ENCODE data around the gene DEFB121. TPM values are rescaled to one million over a fixed set of nuclear protein-coding genes. Genes with fewer than 3 reads are reported as not detected.

DEFB121 gene
- total and polyA plus RNA-seq, 2 experiments from 2014 or later = not detected

- Histone ChIP-seq H3K4me3 (no peak overlapping the region), H4K20me1 (replicated peaks; ENCODE audit: insufficient read depth) (no peaks in the 10 kb centered on the region), H3K27me3 (ENCODE audit: insufficient read depth) (no peaks in the 10 kb centered on the region), H3F3A (replicated peaks; ENCODE audit: low read depth) (no peaks in the 10 kb centered on the region), H3K4me2 (no peak overlapping the region), H2AFZ (no peak overlapping the region), H3K4me1 (ENCODE audit: insufficient read depth) (no peaks in the 10 kb centered on the region), H3K9me2 (ENCODE audit: insufficient read depth) (no peaks in the 10 kb centered on the region), H3K27ac (ENCODE audit: low read depth) (no peak overlapping the region), H3K79me2 (replicated peaks; ENCODE audit: insufficient read depth) (no peaks in the 10 kb centered on the region), H3K36me3 (ENCODE audit: insufficient read depth) (no peaks in the 10 kb centered on the region)
- H3K36me3 Mint-ChIP-seq (ENCODE audit: low read depth) = peaks cover 17% of the 10 kb centered on the region; the same call in 2 of the 3 replicates
- H3K9me3 Mint-ChIP-seq = peaks cover 77% of the 10 kb centered on the region
- H3K4me3 Mint-ChIP-seq = no peak overlapping the region
- TF ChIP-seq STAT1 (IDR thresholded peaks at IDR 0.05; ENCODE audit: unreplicated experiment) (no peak), JUNB (IDR thresholded peaks at IDR 0.05; ENCODE audit: unreplicated experiment) (no peak), POLR2AphosphoS5 (IDR thresholded peaks at IDR 0.05; ENCODE audit: low read depth) (no peak), ETS1 (IDR thresholded peaks at IDR 0.05) (no peak), CREB1 (CRISPR knock-in tag; IDR thresholded peaks at IDR 0.05; ENCODE audit: low read depth) (no peak), ZNF114 (CRISPR knock-in tag; IDR thresholded peaks at IDR 0.05) (no peak)
- no peaks in the 10 kb centered on the region for H3K4me1 Mint-ChIP-seq
- peaks cover 5% of the 10 kb centered on the region for H3K27me3 Mint-ChIP-seq (ENCODE audit: insufficient read depth, low read depth, poor library complexity)
- ATAC-seq (no peak), DNase-seq (ENCODE audit: low spot score) (no peak)
- H3K27ac Mint-ChIP-seq = no peak overlapping the region
Observed at GRCh38 chr20:31425797-31426196, 19.8 kb upstream of the DEFB121 start.

GRCh38 chr20:31418307-31418706 is 12.3 kb upstream of the DEFB121 start:
- H3K4me3 ChIP-seq = no peak overlapping the region
- no peak overlapping the region for H3K4me2 ChIP-seq
- no peak overlapping the region for H3K4me3 Mint-ChIP-seq
- no peak for DNase-seq (ENCODE audit: low spot score)
- H3K9me3 Mint-ChIP-seq = peaks cover 94% of the 10 kb centered on the region; the same call in 2 of the 3 replicates
- 0 out of 2 replicates have a peak, but pooled peaks cover 3% of the 10 kb centered on the region for H3K36me3 ChIP-seq (ENCODE audit: insufficient read depth)
- no peaks in the 10 kb centered on the region for H3K79me2 ChIP-seq (replicated peaks; ENCODE audit: insufficient read depth)
- peaks cover 4% of the 10 kb centered on the region for H3K27me3 Mint-ChIP-seq (ENCODE audit: insufficient read depth, low read depth, poor library complexity)
- H2AFZ ChIP-seq = no peak overlapping the region
- H3K27ac Mint-ChIP-seq = no peak overlapping the region
- peaks cover 7% of the 10 kb centered on the region; the same call in 1 of the 2 replicates for H3K9me2 ChIP-seq (ENCODE audit: insufficient read depth)
- no peaks in the 10 kb centered on the region for H3K27me3 ChIP-seq (ENCODE audit: insufficient read depth)
- H3K27ac ChIP-seq (ENCODE audit: low read depth) = no peak overlapping the region
- H4K20me1 ChIP-seq (replicated peaks; ENCODE audit: insufficient read depth) = no peaks in the 10 kb centered on the region
- H3F3A ChIP-seq (replicated peaks; ENCODE audit: low read depth) = no peaks in the 10 kb centered on the region
- H3K36me3 Mint-ChIP-seq (ENCODE audit: low read depth) = peaks cover 22% of the 10 kb centered on the region
- no peaks in the 10 kb centered on the region for H3K4me1 ChIP-seq (ENCODE audit: insufficient read depth)
- no peak for ATAC-seq
- no peaks in the 10 kb centered on the region for H3K4me1 Mint-ChIP-seq
- TF ChIP-seq ZNF114 (CRISPR knock-in tag; IDR thresholded peaks at IDR 0.05) (no peak), EZH2 (IDR thresholded peaks at IDR 0.05; ENCODE audit: low read depth, unreplicated experiment) (no peak), STAT1 (IDR thresholded peaks at IDR 0.05; ENCODE audit: unreplicated experiment) (no peak), CTCF (conservative IDR thresholded peaks at IDR 0.05; ENCODE audit: low read depth in 2 of 2) (no peak), POLR2AphosphoS5 (IDR thresholded peaks at IDR 0.05; ENCODE audit: low read depth) (no peak), REST (IDR thresholded peaks at IDR 0.05; ENCODE audit: unreplicated experiment) (no peak), NANOG (IDR thresholded peaks at IDR 0.05; ENCODE audit: borderline replicate concordance) (no peak)
